ENCODE data around the gene PPP1R27.

The PPP1R27 gene

GRCh38 chr17:81863123-81863675 lies 28.3 kb upstream of the PPP1R27 start:
- DNase-seq (ENCODE audit: insufficient read length, low spot score) (no peak), FAIRE-seq (no peak)

GRCh38 chr17:81860756-81861568 lies 26.1 kb upstream of the PPP1R27 start:
- FAIRE-seq (peak; percentile 95), DNase-seq (ENCODE audit: insufficient read length, low spot score) (peak; percentile 99)

GRCh38 chr17:81859906-81860755 lies 25.3 kb upstream of the PPP1R27 start, which contains the start of gene P4HB:
Gene P4HB (minus strand): TSS chr17:81860535. CDS start chr17:81860471, 64 bp downstream.
- FAIRE-seq (no peak), DNase-seq (ENCODE audit: insufficient read length, low spot score) (no peak)

- DNase-seq (ENCODE audit: insufficient read length, low spot score) (no peak), FAIRE-seq (no peak)
Observed at GRCh38 chr17:81858967-81859905, 24.4 kb upstream of the PPP1R27 start.

GRCh38 chr17:81858170-81858966 lies 23.5 kb upstream of the PPP1R27 start:
- DNase-seq (ENCODE audit: insufficient read length, low spot score) (no peak), FAIRE-seq (no peak)

- FAIRE-seq (no peak), DNase-seq (ENCODE audit: insufficient read length, low spot score) (no peak)
Observed at GRCh38 chr17:81854974-81855774, 20.3 kb upstream of the PPP1R27 start.

GRCh38 chr17:81852237-81852636 lies 17.4 kb upstream of the PPP1R27 start:
- no peak for FAIRE-seq
- no peak for DNase-seq (ENCODE audit: insufficient read length, low spot score)

- DNase-seq (ENCODE audit: insufficient read length, low spot score) (no peak), FAIRE-seq (no peak)
Observed at GRCh38 chr17:81851423-81851822, 16.6 kb upstream of the PPP1R27 start.

GRCh38 chr17:81849457-81849856 lies 14.6 kb upstream of the PPP1R27 start:
- DNase-seq (ENCODE audit: insufficient read length, low spot score) (no peak), FAIRE-seq (no peak)

GRCh38 chr17:81846743-81847689 lies 12.2 kb upstream of the PPP1R27 start:
- DNase-seq (ENCODE audit: insufficient read length, low spot score) (no peak), FAIRE-seq (no peak)

GRCh38 chr17:81845881-81846742 lies 11.3 kb upstream of the PPP1R27 start:
- no peak for DNase-seq (ENCODE audit: insufficient read length, low spot score)
- no peak for FAIRE-seq

GRCh38 chr17:81845361-81845760 lies 10.5 kb upstream of the PPP1R27 start:
- DNase-seq (ENCODE audit: insufficient read length, low spot score), result no peak
- no peak for FAIRE-seq

- FAIRE-seq, result no peak
- DNase-seq (ENCODE audit: insufficient read length, low spot score), result no peak
Observed at GRCh38 chr17:81844887-81845286, 10.0 kb upstream of the PPP1R27 start.

- no peak for DNase-seq (ENCODE audit: insufficient read length, low spot score)
- FAIRE-seq, result no peak
Observed at GRCh38 chr17:81844327-81844851, 9.5 kb upstream of the PPP1R27 start.

GRCh38 chr17:81843713-81844326 lies 9.0 kb upstream of the PPP1R27 start:
- no peak for DNase-seq (ENCODE audit: insufficient read length, low spot score)
- FAIRE-seq, result no peak
